SU-DHL-6 (cell line): Measurements from ENCODE around the gene SHMT2.

ENCODE experiments used
- H2AFZ ChIP-seq: fragments of 200-600 bp; sonication (generic); 2 replicates; pipeline ENCODE4 v1.6.1; 2014; ENCODE audit warnings: low read depth, mild to moderate bottlenecking, moderate library complexity, mixed read lengths, antibody characterized with exemption, low read length; ENCODE audit not compliant: severe bottlenecking
- H3F3A ChIP-seq: fragments of 200-600 bp; shearing (Covaris generic); 2 replicates; pipeline ENCODE4 v1.6.0; 2016; ENCODE audit warnings: antibody characterized with exemption, mild to moderate bottlenecking; ENCODE audit not compliant: insufficient read depth
- H3K27ac ChIP-seq: fragments of 200-600 bp; sonication (generic); 2 replicates; pipeline ENCODE4 v1.5.1; 2016; ENCODE audit warnings: low read depth, mild to moderate bottlenecking, low read length, moderate library complexity, mixed read lengths
- H3K27me3 ChIP-seq: fragments of 200-600 bp; sonication (generic), shearing (Covaris generic); 2 replicates; pipeline ENCODE4 v1.6.0; 2014; ENCODE audit warnings: mild to moderate bottlenecking, low read length
- H3K36me3 ChIP-seq: fragments of 200-600 bp; sonication (generic); 2 replicates; pipeline ENCODE4 v1.6.1; 2014; ENCODE audit warnings: mild to moderate bottlenecking, low read length, mixed read lengths
- H3K4me2 ChIP-seq: fragments of 300-600, 200-600 bp; shearing (Covaris generic), sonication (generic); 2 replicates; pipeline ENCODE4 v1.6.0; 2014; ENCODE audit warnings: low read length, low read depth, mild to moderate bottlenecking; ENCODE audit not compliant: poor library complexity, severe bottlenecking
- H3K4me3 ChIP-seq: fragments of 200-600 bp; sonication (generic); 2 replicates; pipeline ENCODE4 v1.5.1; 2014; ENCODE audit warnings: antibody characterized with exemption, low read length, mild to moderate bottlenecking, mixed read lengths; ENCODE audit not compliant: insufficient read depth, poor library complexity, severe bottlenecking
- H3K79me2 ChIP-seq: fragments of 200-600 bp; sonication (generic); 2 replicates; pipeline ENCODE4 v1.6.1; 2014; ENCODE audit warnings: mild to moderate bottlenecking, low read length, moderate library complexity; ENCODE audit not compliant: insufficient read depth
- H3K9ac ChIP-seq: fragments of 200-600 bp; sonication (generic); 2 replicates; pipeline ENCODE4 v1.7.0; 2014; ENCODE audit warnings: mild to moderate bottlenecking, low read length
- H3K9me2 ChIP-seq: fragments of 200-600 bp; sonication (generic); replicated peaks from 2 replicates; pipeline ENCODE4 v1.6.1; 2014; ENCODE audit warnings: low read length; ENCODE audit not compliant: insufficient read depth
- H3K9me3 ChIP-seq: fragments of 200-600 bp; sonication (generic); 2 replicates; pipeline ENCODE4 v1.6.1; 2014; ENCODE audit warnings: low read length, mixed read lengths; ENCODE audit not compliant: insufficient read depth
- H4K20me1 ChIP-seq: fragments of 200-600 bp; sonication (generic); 2 replicates; pipeline ENCODE4 v1.6.1; 2014; ENCODE audit warnings: low read depth, mild to moderate bottlenecking, antibody characterized with exemption, low read length, moderate library complexity, mixed read lengths
- EZH2phosphoT487 ChIP-seq: fragments of 200-600 bp; sonication (generic), shearing (Covaris generic); conservative IDR thresholded peaks from 2 replicates; pipeline ENCODE4 v1.6.1; 2018; ENCODE audit warnings: mild to moderate bottlenecking, antibody characterized with exemption, low read length, moderate library complexity, mixed read lengths
- TF ChIP-seq, protein P1 (sequence below): fragments of 200-600 bp; sonication (generic); IDR thresholded peaks from one replicate; pipeline ENCODE4 v1.5.1; 2017; ENCODE audit warnings: antibody characterized with exemption, mild to moderate bottlenecking, low read length, moderate library complexity; ENCODE audit not compliant: insufficient read depth, poor library complexity, severe bottlenecking

Gene SHMT2

GRCh38 chr12:57200497-57200896 is 29.0 kb upstream of the SHMT2 start:
- no peaks in the 10 kb centered on the region for H3K9me2 ChIP-seq
- no peak overlapping the region for H3K4me3 ChIP-seq
- no peaks in the 10 kb centered on the region for H3F3A ChIP-seq
- no peak overlapping the region for H3K27ac ChIP-seq
- no peaks in the 10 kb centered on the region for H3K9me3 ChIP-seq
- H3K4me2 ChIP-seq = no peak overlapping the region
- no peaks in the 10 kb centered on the region for H3K79me2 ChIP-seq
- no peak for TF ChIP-seq EZH2phosphoT487
- TF ChIP-seq, protein P1, sequence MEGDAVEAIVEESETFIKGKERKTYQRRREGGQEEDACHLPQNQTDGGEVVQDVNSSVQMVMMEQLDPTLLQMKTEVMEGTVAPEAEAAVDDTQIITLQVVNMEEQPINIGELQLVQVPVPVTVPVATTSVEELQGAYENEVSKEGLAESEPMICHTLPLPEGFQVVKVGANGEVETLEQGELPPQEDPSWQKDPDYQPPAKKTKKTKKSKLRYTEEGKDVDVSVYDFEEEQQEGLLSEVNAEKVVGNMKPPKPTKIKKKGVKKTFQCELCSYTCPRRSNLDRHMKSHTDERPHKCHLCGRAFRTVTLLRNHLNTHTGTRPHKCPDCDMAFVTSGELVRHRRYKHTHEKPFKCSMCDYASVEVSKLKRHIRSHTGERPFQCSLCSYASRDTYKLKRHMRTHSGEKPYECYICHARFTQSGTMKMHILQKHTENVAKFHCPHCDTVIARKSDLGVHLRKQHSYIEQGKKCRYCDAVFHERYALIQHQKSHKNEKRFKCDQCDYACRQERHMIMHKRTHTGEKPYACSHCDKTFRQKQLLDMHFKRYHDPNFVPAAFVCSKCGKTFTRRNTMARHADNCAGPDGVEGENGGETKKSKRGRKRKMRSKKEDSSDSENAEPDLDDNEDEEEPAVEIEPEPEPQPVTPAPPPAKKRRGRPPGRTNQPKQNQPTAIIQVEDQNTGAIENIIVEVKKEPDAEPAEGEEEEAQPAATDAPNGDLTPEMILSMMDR = no peak
- H3K9ac ChIP-seq = no peak overlapping the region
- H4K20me1 ChIP-seq = no peaks in the 10 kb centered on the region
- H2AFZ ChIP-seq = no peak overlapping the region
- no peaks in the 10 kb centered on the region for H3K36me3 ChIP-seq
- no peaks in the 10 kb centered on the region for H3K27me3 ChIP-seq

GRCh38 chr12:57201219-57201618 is 28.3 kb upstream of the SHMT2 start:
- H3K9ac ChIP-seq = no peak overlapping the region
- H3K27me3 ChIP-seq = no peaks in the 10 kb centered on the region
- H3K36me3 ChIP-seq = no peaks in the 10 kb centered on the region
- no peaks in the 10 kb centered on the region for H4K20me1 ChIP-seq
- H3K4me3 ChIP-seq = no peak overlapping the region
- H3K9me3 ChIP-seq = no peaks in the 10 kb centered on the region
- no peaks in the 10 kb centered on the region for H3F3A ChIP-seq
- TF ChIP-seq, protein P1 = no peak
- no peak for TF ChIP-seq EZH2phosphoT487
- H3K9me2 ChIP-seq = no peaks in the 10 kb centered on the region
- no peak overlapping the region for H3K27ac ChIP-seq
- H3K79me2 ChIP-seq = no peaks in the 10 kb centered on the region
- no peak overlapping the region for H2AFZ ChIP-seq
- H3K4me2 ChIP-seq = no peak overlapping the region

GRCh38 chr12:57201631-57202030 is 27.9 kb upstream of the SHMT2 start:
- no peaks in the 10 kb centered on the region for H3K9me3 ChIP-seq
- H4K20me1 ChIP-seq = no peaks in the 10 kb centered on the region
- no peak overlapping the region for H3K9ac ChIP-seq
- no peak overlapping the region for H3K27ac ChIP-seq
- H2AFZ ChIP-seq = no peak overlapping the region
- no peaks in the 10 kb centered on the region for H3K27me3 ChIP-seq
- no peaks in the 10 kb centered on the region for H3F3A ChIP-seq
- TF ChIP-seq, protein P1 = no peak
- no peak for TF ChIP-seq EZH2phosphoT487
- H3K36me3 ChIP-seq = no peaks in the 10 kb centered on the region
- no peaks in the 10 kb centered on the region for H3K79me2 ChIP-seq
- no peak overlapping the region for H3K4me2 ChIP-seq
- H3K4me3 ChIP-seq = no peak overlapping the region
- H3K9me2 ChIP-seq = no peaks in the 10 kb centered on the region
